ENCODE results near the gene CAV1. TPM values are rescaled to one million over a fixed set of nuclear protein-coding genes. Genes with fewer than 3 reads are reported as not detected.

The CAV1 gene
- polyA plus RNA-seq, 1 donor from 2014 or later = not detected

DNA sequence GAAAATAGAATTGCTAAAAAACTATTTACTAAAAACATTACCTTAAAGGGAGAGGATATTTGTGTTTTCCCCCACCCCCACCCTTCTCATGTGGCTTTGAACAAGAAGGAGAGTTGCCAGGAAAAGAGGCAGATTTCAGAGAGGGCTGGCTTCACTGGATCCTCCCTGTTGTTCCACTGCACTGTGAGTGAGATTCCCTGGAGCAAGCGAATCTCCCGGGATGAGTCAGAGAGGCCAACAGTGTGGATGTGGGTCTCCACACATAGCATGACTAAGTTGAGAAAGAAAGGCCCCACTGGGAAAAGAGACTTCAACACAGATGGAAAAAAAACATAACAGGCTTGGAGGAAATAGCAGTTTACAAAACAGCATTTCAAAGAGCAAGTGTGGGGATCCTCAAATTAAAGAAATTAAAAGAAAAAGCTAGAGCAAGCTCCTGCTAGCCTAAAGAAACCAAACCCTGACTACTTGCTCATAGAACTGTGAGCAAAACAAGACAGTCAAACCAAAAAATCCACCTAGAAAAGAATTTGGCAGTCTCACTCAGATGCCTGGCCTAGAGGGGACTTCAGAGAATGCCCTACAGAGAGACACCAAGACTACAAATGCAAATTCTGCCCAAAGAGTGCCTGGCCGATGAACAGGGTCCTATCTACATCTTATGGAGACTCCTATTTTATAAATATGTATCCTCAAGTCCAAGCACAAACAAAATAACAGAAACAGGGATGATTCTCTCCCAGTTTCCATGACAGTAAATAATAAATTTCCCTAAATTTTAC lies 3.4 kb downstream of the CAV1 start:
- Histone ChIP-seq H3K9ac (ENCODE audit: low read length) (no peak overlapping the region), H3F3A (ENCODE audit: insufficient read depth, low read length, poor library complexity, severe bottlenecking) (no peaks in the 10 kb centered on the region), H3K9me2 (ENCODE audit: insufficient read depth, low read length) (no peaks in the 10 kb centered on the region), H3K27ac (ENCODE audit: low read length) (no peak overlapping the region), H3K27me3 (ENCODE audit: insufficient read depth, low read depth, low read length) (peaks cover 55% of the 10 kb centered on the region), H3K4me3 (ENCODE audit: low read length) (no peak overlapping the region), H3K4me2 (ENCODE audit: low read length) (no peak overlapping the region), H3K9me3 (ENCODE audit: low read length) (no peaks in the 10 kb centered on the region), H3K36me3 (ENCODE audit: insufficient read depth, low read length) (no peaks in the 10 kb centered on the region), H4K20me1 (ENCODE audit: insufficient read depth) (no peaks in the 10 kb centered on the region), H3K79me2 (replicated peaks; ENCODE audit: insufficient read depth, low read length) (no peaks in the 10 kb centered on the region), H2AFZ (ENCODE audit: low read depth, low read length) (no peak overlapping the region)
- TF ChIP-seq EP300 (conservative IDR thresholded peaks at IDR 0.05; ENCODE audit: poor library complexity, severe bottlenecking) (no peak), RAD21 (conservative IDR thresholded peaks at IDR 0.05) (no peak), MXI1 (conservative IDR thresholded peaks at IDR 0.05; ENCODE audit: poor library complexity, severe bottlenecking) (no peak), EZH2 (IDR thresholded peaks at IDR 0.05; ENCODE audit: borderline replicate concordance, insufficient read depth, low read length, poor library complexity, severe bottlenecking) (no peak), POLR2AphosphoS5 (IDR thresholded peaks at IDR 0.05) (no peak), TAF1 (IDR thresholded peaks at IDR 0.05; ENCODE audit: low read depth) (no peak), SMC3 (conservative IDR thresholded peaks at IDR 0.05; ENCODE audit: poor library complexity) (no peak), REST (IDR thresholded peaks at IDR 0.05; ENCODE audit: borderline replicate concordance) (no peak)
- TF ChIP-seq, protein P1, sequence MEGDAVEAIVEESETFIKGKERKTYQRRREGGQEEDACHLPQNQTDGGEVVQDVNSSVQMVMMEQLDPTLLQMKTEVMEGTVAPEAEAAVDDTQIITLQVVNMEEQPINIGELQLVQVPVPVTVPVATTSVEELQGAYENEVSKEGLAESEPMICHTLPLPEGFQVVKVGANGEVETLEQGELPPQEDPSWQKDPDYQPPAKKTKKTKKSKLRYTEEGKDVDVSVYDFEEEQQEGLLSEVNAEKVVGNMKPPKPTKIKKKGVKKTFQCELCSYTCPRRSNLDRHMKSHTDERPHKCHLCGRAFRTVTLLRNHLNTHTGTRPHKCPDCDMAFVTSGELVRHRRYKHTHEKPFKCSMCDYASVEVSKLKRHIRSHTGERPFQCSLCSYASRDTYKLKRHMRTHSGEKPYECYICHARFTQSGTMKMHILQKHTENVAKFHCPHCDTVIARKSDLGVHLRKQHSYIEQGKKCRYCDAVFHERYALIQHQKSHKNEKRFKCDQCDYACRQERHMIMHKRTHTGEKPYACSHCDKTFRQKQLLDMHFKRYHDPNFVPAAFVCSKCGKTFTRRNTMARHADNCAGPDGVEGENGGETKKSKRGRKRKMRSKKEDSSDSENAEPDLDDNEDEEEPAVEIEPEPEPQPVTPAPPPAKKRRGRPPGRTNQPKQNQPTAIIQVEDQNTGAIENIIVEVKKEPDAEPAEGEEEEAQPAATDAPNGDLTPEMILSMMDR (IDR thresholded peaks at IDR 0.05; ENCODE audit: poor library complexity, severe bottlenecking) = no peak

DNA sequence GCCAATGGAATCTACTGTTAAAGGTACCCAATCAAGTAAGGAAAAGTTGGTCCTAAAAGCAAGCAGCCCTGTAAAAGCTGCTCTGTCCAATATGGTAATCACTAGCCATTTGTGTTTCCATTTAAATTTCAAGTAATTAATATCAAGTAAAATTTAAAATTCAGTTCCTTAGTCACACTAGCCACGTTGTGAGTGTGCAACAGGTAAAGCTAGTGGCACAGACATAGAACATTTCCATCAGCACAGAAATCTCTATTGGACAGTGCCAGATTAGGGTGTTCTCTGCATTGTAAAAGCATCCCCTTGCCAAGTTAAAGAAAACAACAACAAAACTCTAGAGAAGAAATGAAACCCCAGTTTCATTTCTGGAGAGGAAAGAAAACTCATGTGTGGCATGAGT lies 4.4 kb downstream of the CAV1 start:
- TF ChIP-seq, protein P1 (IDR thresholded peaks at IDR 0.05; ENCODE audit: poor library complexity, severe bottlenecking) = no peak
- no peak for TF ChIP-seq POLR2AphosphoS5 (IDR thresholded peaks at IDR 0.05)
- TF ChIP-seq RAD21 (conservative IDR thresholded peaks at IDR 0.05) = no peak
- no peak for TF ChIP-seq REST (IDR thresholded peaks at IDR 0.05; ENCODE audit: borderline replicate concordance)
- no peak for TF ChIP-seq SMC3 (conservative IDR thresholded peaks at IDR 0.05; ENCODE audit: poor library complexity)
- TF ChIP-seq EZH2 (IDR thresholded peaks at IDR 0.05; ENCODE audit: borderline replicate concordance, insufficient read depth, low read length, poor library complexity, severe bottlenecking) = no peak
- TF ChIP-seq MXI1 (conservative IDR thresholded peaks at IDR 0.05; ENCODE audit: poor library complexity, severe bottlenecking) = no peak
- no peak for TF ChIP-seq TAF1 (IDR thresholded peaks at IDR 0.05; ENCODE audit: low read depth)
- no peak for TF ChIP-seq EP300 (conservative IDR thresholded peaks at IDR 0.05; ENCODE audit: poor library complexity, severe bottlenecking)
- Histone ChIP-seq H3F3A (ENCODE audit: insufficient read depth, low read length, poor library complexity, severe bottlenecking) (no peaks in the 10 kb centered on the region), H3K4me3 (ENCODE audit: low read length) (no peak overlapping the region), H3K36me3 (ENCODE audit: insufficient read depth, low read length) (no peaks in the 10 kb centered on the region), H3K27me3 (ENCODE audit: insufficient read depth, low read depth, low read length) (peaks cover 44% of the 10 kb centered on the region), H3K9me2 (ENCODE audit: insufficient read depth, low read length) (no peaks in the 10 kb centered on the region), H3K79me2 (replicated peaks; ENCODE audit: insufficient read depth, low read length) (no peaks in the 10 kb centered on the region), H2AFZ (ENCODE audit: low read depth, low read length) (no peak overlapping the region), H4K20me1 (ENCODE audit: insufficient read depth) (no peaks in the 10 kb centered on the region), H3K9ac (ENCODE audit: low read length) (no peak overlapping the region), H3K27ac (ENCODE audit: low read length) (no peak overlapping the region), H3K4me2 (ENCODE audit: low read length) (no peak overlapping the region), H3K9me3 (ENCODE audit: low read length) (no peaks in the 10 kb centered on the region)
